Hepatic stellate cell (primary cell): Measurements from ENCODE around the gene CES3.
"Not testable (repeated sequence)": the region's sequence is repeated elsewhere in the genome, so short reads cannot be mapped to it uniquely, and the experiment has no call there.

Source experiments
- DNase-seq: peaks from one replicate; pipeline ENCODE4 v3.0.0; 2011; ENCODE audit warnings: low spot score

The CES3 gene

GRCh38 chr16:66970775-66971720, 10.0 kb downstream of the CES3 start:
- peak; percentile 54 for DNase-seq

- no peak for DNase-seq
These were observed 11.9 kb downstream of the CES3 start for GRCh38 chr16:66972983-66973382.

GRCh38 chr16:66973716-66974115, 12.7 kb downstream of the CES3 start:
- no peak for DNase-seq

GRCh38 chr16:66974156-66974931, 13.3 kb downstream of the CES3 start:
- DNase-seq, result not testable (repeated sequence)

GRCh38 chr16:66974932-66975246, 13.8 kb downstream of the CES3 start:
- not testable (repeated sequence) for DNase-seq

GRCh38 chr16:66975302-66975893, 14.3 kb downstream of the CES3 start:
- DNase-seq, result no peak

GRCh38 chr16:66976746-66977145, 15.7 kb downstream of the CES3 start:
- DNase-seq, result no peak

- DNase-seq, result peak; percentile 87
These were observed 16.5 kb downstream of the CES3 start for GRCh38 chr16:66977341-66978113.

GRCh38 chr16:66979011-66979717, 18.1 kb downstream of the CES3 start:
- DNase-seq, result peak; percentile 65

- DNase-seq, result no peak
These were observed 22.0 kb downstream of the CES3 start for GRCh38 chr16:66983033-66983432.

- DNase-seq, result no peak
These were observed 23.8 kb downstream of the CES3 start for GRCh38 chr16:66984892-66985311.

- DNase-seq, result no peak
These were observed 25.5 kb downstream of the CES3 start for GRCh38 chr16:66986559-66986958.

- DNase-seq, result no peak
These were observed 27.2 kb downstream of the CES3 start, which contains the start of gene CES4A for GRCh38 chr16:66988197-66988788. TSS of gene CES4A (plus strand) at chr16:66988589. CDS start at chr16:66988773, 184 bp downstream.

GRCh38 chr16:66991545-66992077, 30.5 kb downstream of the CES3 start:
- DNase-seq, result no peak

- not testable (repeated sequence) for DNase-seq
These were observed 32.5 kb downstream of the CES3 start for GRCh38 chr16:66993558-66993957.

GRCh38 chr16:66996324-66996982, 35.4 kb downstream of the CES3 start:
- DNase-seq, result no peak

- no peak for DNase-seq
These were observed 35.9 kb downstream of the CES3 start for GRCh38 chr16:66996983-66997358.

- DNase-seq, result peak; percentile 70
These were observed 39.6 kb downstream of the CES3 start for GRCh38 chr16:67000384-67001351.

- no peak for DNase-seq
These were observed 40.7 kb downstream of the CES3 start for GRCh38 chr16:67001726-67002125.
